UCSD-AML1 (cell line): ENCODE data around the gene FOXO4.

Experiments
- DNase-seq: peaks from one replicate; lab custom pipeline; 2025; ENCODE audit not compliant: unreplicated experiment; lab: John Stamatoyannopoulos, UW

The FOXO4 gene

DNA sequence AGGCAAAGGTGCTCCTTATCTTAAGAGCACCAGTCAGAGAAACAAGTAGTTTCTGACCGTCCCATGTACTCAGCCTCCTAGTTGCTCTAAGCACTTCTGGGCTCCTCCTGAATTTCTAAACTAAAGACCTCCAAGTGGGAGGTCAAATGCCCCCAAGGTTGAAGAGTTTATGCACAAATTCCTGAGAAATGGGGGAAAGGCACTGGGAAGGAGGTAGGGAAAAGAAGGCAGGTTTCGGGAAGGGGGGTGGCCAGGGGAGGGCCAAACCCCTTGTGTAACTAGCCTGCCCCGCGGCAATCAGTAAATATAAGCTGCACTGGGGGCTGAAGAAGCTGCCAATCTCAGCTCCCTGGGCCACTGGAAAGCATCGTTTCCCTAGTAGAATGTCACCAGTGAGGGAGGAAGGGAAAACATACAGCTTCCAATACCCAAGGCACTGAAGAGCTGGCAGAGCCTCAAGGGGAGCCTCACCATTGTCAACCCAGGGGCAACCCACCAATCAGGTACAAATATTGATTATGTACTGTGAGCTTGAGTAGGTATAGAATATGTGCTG, 3.4 kb downstream of the FOXO4 start:
- no peak for DNase-seq

DNA sequence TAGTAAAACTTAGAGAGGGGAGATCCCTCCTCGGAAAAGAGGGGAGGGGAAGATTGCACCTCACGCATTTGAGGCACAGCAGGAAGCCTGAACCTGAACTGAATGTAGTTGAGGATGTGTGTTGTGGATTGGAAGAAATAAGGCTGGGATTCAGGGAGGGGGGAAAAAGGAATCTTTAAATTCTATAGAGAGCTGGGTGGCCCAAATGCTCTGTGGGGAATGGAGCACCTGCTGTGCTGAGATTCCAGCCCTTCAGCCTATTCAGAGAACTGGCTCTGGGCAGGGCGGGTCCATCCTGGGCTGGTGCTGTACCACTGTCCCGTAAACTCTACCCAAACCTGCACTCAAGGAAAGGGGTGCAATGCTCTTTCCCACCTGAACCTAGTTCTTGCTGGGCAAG, 4.1 kb downstream of the FOXO4 start:
- DNase-seq = no peak

DNA sequence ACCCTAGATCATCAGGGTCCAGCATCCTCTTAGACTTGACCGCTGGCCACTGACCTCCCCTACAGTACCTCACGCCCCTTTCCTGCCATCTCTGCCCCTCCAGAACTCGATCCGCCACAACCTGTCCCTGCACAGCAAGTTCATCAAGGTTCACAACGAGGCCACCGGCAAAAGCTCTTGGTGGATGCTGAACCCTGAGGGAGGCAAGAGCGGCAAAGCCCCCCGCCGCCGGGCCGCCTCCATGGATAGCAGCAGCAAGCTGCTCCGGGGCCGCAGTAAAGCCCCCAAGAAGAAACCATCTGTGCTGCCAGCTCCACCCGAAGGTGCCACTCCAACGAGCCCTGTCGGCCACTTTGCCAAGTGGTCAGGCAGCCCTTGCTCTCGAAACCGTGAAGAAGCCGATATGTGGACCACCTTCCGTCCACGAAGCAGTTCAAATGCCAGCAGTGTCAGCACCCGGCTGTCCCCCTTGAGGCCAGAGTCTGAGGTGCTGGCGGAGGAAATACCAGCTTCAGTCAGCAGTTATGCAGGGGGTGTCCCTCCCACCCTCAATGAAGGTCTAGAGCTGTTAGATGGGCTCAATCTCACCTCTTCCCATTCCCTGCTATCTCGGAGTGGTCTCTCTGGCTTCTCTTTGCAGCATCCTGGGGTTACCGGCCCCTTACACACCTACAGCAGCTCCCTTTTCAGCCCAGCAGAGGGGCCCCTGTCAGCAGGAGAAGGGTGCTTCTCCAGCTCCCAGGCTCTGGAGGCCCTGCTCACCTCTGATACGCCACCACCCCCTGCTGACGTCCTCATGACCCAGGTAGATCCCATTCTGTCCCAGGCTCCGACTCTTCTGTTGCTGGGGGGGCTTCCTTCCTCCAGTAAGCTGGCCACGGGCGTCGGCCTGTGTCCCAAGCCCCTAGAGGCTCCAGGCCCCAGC, 5.2 kb downstream of the FOXO4 start:
- no peak for DNase-seq

DNA sequence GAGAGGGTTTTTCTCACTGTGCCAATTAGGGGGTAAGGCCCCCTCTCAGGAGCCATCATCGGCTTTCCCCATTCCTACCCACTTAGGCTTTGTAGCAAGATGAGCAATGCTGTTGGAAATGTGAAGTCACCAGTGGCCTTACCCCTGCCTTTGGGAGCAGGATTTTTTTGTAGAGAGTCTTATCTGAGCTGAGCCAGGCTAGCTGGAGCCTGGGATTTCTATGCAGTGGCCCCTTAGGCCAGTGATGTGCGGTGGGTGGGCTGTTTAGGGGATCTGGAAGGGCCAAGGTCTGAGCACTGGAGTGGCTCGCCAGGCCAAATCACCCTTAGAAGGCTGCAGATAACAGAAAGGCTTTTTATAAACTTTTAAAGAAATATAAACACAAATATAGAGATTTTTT, 6.6 kb downstream of the FOXO4 start:
- no peak for DNase-seq

DNA sequence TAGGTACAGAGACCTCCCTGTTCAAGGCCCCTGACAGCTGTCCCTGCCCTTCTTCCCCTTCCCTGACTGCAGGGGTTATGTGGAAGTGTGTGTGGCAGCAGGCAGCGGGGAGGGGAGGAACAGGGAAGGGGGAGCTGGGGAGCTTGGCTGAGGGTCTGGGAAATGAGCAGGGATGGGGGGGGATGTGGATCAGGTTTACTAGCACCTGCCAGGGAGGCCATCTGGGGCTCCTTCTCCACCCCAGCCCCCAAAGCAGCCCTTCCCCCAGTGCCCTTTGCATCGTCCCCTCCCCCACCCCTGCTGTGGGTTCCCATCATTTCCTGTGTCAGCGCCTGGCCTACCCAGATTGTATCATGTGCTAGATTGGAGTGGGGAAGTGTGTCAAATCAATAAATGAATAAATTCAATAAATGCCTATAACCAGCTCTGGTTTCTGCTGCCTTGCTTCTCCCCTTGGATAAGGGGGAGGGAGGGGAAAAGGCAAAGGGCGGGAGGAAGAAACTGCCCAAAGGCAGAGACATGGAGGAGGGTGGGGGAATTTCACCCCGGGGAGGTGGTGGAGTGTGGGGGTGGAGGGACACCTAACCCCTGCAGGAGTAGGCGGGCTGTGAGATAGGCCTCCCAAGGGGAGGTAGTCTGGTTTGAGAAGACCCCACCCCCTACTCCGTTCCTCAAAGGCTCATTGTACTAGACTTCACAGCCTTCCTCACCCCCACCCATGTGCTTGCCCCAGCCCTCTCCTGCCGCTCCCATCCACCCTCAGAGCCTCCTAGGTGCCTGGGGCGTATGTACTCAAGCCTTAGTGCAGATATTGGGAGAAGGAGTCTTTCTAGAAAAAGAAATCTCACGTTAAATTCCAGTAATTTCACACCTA, 7.7 kb downstream of the FOXO4 start:
- peak; percentile 75 for DNase-seq

DNA sequence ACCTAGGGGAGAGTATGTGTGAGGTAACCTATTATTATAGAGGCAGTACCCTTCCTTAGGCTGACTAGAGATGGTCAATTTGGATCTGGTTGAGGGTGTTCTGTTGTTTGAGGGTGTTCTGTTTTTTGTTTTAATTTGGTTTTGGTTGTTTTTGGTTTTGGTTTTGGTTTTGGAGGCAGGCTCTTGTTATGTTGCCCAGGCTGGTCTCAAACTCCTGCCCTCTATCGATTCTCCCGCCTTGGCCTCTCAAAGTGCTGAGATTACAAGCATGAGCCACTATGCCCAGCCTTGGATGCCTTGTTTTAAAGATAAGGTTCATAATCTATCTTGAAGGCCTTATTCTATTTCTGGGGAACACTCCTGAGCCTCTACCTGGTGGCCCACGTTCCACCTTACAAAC, 10.0 kb downstream of the FOXO4 start:
- no peak for DNase-seq

- no peak for DNase-seq
Observed at GRCh38 chrX:71106427-71106826, 10.8 kb downstream of the FOXO4 start, which contains the start of gene CXorf65. CXorf65 (minus strand) TSS chrX:71106740; CDS start chrX:71106556, 184 bp downstream.

GRCh38 chrX:71107245-71107644, 11.6 kb downstream of the FOXO4 start:
- no peak for DNase-seq

- peak; percentile 36 for DNase-seq
Observed at GRCh38 chrX:71107762-71108360, 12.2 kb downstream of the FOXO4 start.

- no peak for DNase-seq
Observed at GRCh38 chrX:71109051-71109450, 13.4 kb downstream of the FOXO4 start.

DNA sequence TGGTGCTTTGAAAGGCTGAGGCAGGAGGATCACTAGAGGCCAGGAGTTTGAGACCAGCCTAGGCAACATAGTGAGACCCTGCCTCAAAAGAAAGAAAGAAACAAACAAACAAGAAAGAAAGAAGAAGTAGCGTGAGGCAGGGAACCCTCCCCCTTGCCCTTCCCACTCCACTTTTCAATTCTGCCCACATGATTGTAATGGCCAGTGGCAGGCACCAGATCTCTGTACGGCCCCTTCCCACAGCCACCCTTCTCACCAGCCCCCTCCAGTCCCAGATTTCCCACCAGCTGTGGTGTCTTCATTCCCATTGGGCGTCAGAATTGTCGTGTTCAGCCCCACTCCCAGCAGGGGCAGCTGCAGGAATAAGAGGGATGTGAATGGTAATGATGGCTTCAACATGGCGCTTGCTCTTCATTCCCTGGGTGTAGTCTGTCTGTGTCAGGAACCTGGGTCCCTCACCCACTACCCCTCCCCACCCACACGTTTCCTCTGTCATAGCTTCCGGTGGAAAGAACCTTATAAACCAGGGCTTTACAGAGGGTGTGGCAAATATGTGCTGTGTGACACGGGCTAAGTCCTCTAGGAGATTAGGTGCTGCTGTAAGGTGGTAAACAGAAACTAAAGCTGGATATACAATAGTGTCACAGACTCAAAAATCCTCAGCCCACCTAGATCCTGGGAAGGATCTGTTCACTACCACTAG, 15.6 kb downstream of the FOXO4 start, which contains the start of gene IL2RG:
Gene IL2RG, minus strand, starts transcription at position 437 of the 703 bp plus-strand sequence. Its CDS starts 38 bp downstream, at position 399.
- DNase-seq = peak; percentile 65

- DNase-seq = no peak
Observed at GRCh38 chrX:71111921-71112431, 16.3 kb downstream of the FOXO4 start.

- DNase-seq = no peak
Observed at GRCh38 chrX:71117358-71117757, 21.7 kb downstream of the FOXO4 start.

GRCh38 chrX:71118032-71118984, 22.7 kb downstream of the FOXO4 start, which contains the start of gene MED12:
MED12 (plus strand) TSS chrX:71118596; CDS start chrX:71118755, 159 bp downstream.
- peak; percentile 77 for DNase-seq

GRCh38 chrX:71118985-71119535, 23.4 kb downstream of the FOXO4 start:
- DNase-seq = no peak

- DNase-seq = no peak
Observed at GRCh38 chrX:71128166-71128833, 32.6 kb downstream of the FOXO4 start.

DNA sequence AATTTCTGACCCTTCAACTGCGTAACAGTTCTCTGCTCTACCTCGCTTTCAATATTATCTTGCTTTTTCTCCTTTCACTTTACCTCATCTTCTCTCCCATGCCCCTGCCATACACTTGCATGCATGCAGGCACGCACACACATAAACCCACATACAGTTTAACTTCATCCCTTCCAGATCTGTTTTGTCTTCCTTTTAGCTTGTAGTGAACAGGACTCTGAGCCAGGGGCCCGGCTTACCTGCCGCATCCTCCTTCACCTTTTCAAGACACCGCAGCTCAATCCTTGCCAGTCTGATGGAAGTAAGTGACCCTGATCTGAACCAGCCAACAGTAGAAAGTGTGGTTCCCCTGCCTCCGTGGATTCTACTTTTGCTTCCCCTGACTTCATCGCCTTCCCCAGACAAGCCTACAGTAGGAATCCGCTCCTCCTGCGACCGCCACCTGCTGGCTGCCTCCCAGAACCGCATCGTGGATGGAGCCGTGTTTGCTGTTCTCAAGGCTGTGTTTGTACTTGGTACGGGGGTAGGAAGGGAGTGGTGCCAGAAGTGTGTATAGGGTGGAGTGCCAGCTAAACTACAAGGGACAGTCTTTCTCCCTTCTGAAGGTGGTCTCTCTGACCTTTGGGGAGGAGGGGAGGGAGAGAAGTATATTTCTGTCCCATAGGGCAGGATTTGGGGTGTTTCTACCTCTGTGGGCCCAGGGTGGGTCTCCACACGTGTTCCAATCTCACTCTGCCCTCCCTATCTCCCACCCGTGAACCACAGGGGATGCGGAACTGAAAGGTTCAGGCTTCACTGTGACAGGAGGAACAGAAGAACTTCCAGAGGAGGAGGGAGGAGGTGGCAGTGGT, 33.5 kb downstream of the FOXO4 start:
- DNase-seq = peak; percentile 74
